Stimulated activated CD8-positive, alpha-beta memory T cell treated with anti-CD3 and anti-CD28 coated beads, Interleukin-12 subunit alpha, Interleukin-12 subunit beta, amount 100 ng/mL, for 24 hours (primary cell): ENCODE measurements around the gene BEAN1.
"Not testable (repeated sequence)": the region's sequence is repeated elsewhere in the genome, so short reads cannot be mapped to it uniquely, and the experiment has no call there.

Experiments
- DNase-seq: peaks from one replicate; pipeline ENCODE4 v3.0.0-alpha.2; 2020; ENCODE audit errors: extremely low read depth

Gene BEAN1

DNA sequence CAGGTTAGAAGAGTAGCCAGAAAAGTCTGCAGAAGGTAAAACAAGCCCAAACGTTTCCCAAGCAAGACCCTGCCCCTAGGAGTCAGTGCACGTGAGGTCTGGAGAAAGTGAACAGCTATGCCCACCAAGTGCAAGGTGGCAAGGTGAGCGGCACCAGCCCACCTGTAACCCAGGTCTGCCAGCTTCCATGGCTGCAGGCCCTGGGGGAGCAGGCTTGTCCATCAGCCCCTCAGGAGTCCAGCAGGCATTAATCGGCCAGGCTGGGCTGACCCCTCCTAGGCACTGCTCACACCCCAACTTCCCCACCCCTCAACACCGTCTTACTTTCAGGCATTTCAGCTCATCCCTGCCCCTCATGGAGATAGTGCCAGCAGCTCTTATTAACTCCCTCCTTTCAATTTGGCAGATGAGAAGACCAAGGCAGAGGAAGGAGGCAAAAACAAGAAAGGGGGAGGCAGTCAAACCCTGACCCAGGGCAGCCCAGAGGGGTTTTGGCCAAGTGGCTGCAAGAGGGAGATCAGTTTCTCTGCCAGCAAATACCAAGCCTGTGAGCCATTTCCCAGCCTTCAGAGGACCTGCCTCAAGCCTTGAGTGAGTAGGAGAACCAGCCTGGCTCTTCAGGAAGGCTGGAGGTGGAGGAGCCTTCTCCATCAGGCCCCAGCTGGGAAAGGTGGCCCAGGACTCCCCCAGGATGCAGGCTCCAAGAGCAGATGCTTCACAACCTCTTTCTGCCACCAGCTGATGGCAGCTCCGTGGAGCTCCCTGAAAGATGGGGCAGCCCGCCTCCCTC, 14.7 kb downstream of the BEAN1 start:
- no peak for DNase-seq

- no peak for DNase-seq
Observed at GRCh38 chr16:66442502-66443268, 15.6 kb downstream of the BEAN1 start.

DNA sequence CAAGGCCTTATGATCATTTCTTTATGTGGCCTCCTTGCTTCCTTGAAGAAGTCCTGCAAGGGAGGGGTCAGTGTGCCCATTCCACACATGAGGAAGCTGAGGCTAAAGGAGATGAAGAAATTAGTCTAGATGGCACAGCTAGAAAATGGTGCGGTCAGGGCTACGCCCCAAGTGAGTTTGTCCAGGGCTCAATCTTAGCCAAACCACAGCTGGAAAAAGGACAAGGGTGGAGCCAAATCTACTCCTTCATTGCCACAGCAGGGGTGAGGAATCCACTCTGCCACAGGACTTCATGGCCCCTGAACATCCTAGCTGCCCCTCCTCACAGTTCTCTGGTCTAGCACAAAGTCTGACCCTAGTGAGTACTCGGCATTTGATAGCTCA, 16.2 kb downstream of the BEAN1 start:
- no peak for DNase-seq

DNA sequence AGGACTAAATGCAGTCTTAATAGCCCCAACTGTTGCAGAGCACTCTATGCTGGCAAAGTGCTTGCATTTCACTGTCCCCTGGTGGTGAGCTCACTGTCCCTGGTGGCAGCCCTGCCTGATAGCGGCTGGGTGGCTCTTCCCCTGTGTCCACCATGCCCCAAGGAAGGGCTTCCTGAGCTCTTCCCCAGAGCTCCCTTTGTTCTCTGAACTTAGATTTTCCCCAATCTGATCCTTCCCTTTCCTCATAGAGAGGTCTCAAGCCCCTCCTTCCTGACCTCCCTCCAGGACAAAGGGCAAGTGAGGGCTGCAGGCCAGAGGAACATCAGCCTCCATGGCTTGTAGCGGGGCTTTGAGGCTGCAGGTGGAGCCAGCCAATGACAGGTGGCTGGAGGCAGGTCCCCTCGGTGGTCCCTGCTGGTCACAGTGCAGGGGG, 17.0 kb downstream of the BEAN1 start:
- no peak for DNase-seq

DNA sequence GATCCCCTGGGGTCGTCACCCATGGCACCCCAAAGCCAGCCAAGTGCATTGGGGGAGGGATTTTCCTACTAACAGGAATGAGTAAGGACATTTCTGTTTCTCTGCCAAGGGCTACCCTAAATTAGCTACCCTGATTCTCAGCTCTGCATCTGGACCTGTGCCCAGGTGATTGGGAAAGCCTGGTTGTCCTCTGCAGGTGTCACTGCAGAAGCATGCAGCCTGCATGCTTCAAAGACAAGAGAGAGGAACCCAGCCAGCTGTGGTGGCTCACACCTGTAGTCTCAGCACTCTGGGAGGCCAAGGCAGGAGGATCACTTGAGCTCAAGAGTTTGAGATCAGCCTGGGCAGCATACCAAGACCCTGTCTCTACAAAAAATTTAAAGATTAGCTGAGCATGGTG, 19.6 kb downstream of the BEAN1 start:
- DNase-seq = no peak

- no peak for DNase-seq
Observed at GRCh38 chr16:66447491-66447890, 20.4 kb downstream of the BEAN1 start.

- no peak for DNase-seq
Observed at GRCh38 chr16:66451548-66451947, 24.5 kb downstream of the BEAN1 start.

GRCh38 chr16:66453230-66453629, 26.1 kb downstream of the BEAN1 start:
- DNase-seq = not testable (repeated sequence)

- DNase-seq = no peak
Observed at GRCh38 chr16:66454751-66455150, 27.7 kb downstream of the BEAN1 start.

DNA sequence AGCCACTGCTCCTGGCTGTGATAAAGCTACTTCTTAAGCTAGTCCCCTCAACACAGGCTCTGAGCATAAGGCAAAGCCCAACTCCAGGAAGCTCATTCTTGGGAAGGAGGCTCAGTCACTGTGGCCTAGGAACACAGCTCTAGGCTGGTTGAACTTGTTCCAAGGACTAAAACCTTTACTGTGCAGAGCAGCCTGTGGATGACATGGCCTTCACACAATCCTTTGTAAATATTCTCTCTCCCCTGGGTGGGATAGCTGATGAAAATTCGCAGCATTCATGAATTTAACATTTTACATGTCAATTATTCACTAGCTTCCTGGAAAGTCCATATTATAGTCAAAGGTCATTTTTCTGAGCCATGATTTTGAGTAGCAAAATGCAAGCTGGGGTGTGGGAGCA, 28.9 kb downstream of the BEAN1 start:
- no peak for DNase-seq

DNA sequence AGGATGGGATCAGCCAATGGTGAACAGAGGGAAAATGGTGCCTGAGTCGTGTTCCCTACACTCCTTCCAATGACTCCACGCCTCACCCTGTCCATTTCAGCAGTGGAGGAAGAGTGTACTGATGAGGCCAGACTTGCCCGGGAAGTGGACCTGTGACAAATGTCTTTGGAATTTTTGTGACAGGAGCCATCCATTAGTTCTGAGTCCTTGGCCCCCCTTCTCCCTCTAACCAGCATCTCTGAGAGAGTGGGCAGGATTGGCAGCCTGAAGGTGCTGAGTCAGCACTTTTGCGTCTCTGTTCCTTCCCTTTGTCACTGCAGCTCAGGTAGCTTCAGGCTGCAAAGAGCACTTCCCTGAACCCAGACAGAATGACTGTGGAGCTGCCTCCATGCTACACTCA, 30.8 kb downstream of the BEAN1 start:
- DNase-seq = no peak

- no peak for DNase-seq
Observed at GRCh38 chr16:66458292-66458691, 31.2 kb downstream of the BEAN1 start.

- DNase-seq = no peak
Observed at GRCh38 chr16:66458853-66459252, 31.8 kb downstream of the BEAN1 start.

DNA sequence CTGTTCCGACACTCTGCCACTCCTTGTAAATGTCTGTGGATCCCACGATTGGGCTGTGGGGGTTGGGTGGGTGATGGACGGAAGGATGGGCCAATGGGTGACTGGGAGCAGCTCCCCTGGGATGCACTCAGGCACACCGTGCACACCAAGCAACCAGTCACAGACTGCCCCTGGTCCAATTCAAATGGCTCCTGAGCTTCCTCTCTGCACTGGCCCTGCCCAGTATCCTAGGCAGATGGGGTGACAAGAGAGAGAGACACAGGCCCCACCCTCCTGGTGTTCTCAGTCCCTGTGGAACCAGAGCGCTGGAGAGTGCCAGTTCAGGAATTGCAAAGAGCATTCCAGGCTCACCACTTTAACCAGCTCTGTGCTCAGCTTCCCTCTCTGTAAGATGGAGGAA, 32.8 kb downstream of the BEAN1 start:
- DNase-seq = no peak

GRCh38 chr16:66460703-66461102, 33.6 kb downstream of the BEAN1 start:
- no peak for DNase-seq

DNA sequence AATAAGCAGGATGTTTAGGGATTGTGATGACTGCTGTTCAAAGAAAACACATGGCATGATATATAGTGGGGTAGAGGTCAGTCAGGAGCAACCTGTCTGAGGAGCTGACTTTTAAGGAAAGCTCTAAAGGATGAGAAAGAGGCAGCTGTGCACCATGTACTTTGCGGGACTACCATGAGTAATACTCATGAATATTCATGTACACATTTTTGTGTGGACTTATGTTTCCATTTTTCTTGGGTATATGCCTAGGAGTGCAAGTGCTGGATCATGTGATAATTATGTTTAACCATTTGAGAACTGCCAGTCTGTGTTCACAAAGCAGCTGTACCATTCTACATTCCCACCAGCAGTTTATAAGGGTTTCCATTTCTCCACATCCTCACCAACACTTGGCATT, 35.8 kb downstream of the BEAN1 start:
- no peak for DNase-seq

- not testable (repeated sequence) for DNase-seq
Observed at GRCh38 chr16:66465946-66466345, 38.9 kb downstream of the BEAN1 start.

GRCh38 chr16:66466636-66467035, 39.5 kb downstream of the BEAN1 start:
- DNase-seq = not testable (repeated sequence)

DNA sequence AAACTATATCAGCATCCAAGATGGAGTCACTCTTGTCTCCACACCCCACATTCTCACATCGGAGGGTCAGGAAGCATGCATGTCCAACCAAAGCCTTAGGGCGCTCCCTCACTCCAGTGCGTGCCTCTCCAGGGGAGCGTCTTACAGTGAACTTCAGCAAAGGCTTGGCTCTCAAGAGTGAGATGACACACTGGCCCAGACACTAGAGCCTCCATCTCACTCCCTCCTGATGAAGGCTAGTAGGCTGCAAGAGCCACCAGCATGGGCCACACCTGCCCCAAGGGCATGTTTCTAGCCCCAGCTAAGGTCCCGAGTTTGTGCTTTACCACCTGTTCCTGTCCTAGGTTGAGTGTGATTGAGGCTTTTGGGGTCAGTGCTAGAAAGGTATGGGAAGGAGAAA, 40.5 kb downstream of the BEAN1 start:
- DNase-seq = no peak

DNA sequence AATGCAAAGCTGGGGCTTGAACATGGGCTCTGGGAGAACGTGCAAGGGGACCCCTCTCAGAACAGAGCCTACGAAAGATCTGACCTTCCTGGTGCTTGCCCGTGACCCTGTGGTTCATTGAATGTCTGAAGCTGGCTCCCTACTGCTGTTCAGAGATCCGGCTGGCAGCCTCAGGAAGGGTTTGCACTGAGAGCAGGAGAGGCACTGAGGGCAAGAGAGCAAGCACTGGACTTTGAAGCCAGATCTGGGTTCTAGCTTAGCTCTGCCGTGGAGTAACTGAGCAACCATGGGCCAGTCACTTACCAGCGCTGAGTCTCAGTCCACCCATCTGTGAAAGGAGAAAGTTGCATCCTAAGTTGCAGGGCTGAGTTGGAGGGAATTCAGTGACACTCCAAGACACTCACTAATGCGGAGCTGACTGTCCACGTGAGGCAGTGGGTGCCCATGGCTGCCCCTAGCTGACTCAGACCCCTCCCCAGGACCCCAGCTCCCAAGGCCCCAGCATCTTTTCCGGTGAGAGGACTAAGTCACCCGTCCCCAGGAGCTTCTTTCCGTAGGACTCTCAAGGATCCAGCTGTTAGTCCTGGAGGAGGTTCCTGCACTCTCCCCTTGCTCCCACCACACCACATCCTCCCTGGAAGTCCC, 41.3 kb downstream of the BEAN1 start:
- DNase-seq = no peak

DNA sequence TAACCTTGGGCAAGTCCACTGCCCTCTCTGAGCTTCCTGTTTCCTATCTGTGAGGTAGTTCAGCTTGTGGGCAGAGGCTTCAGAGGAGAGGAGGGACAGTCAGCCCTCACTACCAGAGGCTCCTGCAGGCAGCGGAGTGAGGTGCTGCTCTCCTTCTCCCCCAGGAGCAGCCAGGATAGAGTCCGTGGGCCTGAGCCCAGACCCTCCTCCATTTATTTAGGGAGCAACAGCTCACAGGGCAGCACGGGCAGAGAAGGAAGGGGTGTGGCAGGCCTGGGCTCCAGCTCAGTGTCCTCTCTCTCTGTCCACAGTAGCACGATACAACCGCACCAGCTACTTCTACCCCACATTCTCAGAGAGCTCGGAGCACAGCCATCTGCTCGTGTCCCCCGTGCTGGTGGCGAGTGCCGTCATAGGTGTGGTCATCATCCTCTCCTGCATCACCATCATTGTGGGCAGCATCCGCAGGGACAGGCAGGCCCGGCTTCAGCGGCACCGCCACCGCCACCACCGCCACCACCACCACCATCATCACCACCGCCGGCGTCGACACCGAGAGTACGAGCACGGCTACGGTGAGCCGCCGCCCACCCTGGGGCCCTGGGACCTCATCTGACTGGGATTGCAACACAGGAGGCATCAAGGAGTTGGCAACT, 42.3 kb downstream of the BEAN1 start:
- DNase-seq = no peak

GRCh38 chr16:66469947-66470546, 43.0 kb downstream of the BEAN1 start:
- no peak for DNase-seq
